HUES64 (cell line): ENCODE data around the gene TRIML2. TPM values are rescaled to one million over a fixed set of nuclear protein-coding genes. Genes with fewer than 3 reads are reported as not detected.
A peak's percentile ranks its signal among the peaks of the same experiment; 100 is the strongest.

Experiments used
- H3K27ac ChIP-seq: 2 replicates; pipeline ENCODE4 v1.7.0; 2013; ENCODE audit warnings: low read depth, low read length, inconsistent platforms
- H3K27me3 ChIP-seq: 2 replicates; pipeline ENCODE4 v1.6.1; 2013; ENCODE audit warnings: mild to moderate bottlenecking, low read length; ENCODE audit not compliant: insufficient read depth
- H3K36me3 ChIP-seq: 2 replicates; pipeline ENCODE4 v1.6.1; 2013; ENCODE audit warnings: mild to moderate bottlenecking, low read length; ENCODE audit not compliant: insufficient read depth
- H3K4me1 ChIP-seq: 2 replicates; pipeline ENCODE4 v1.6.1; 2013; ENCODE audit warnings: mild to moderate bottlenecking, low read length, moderate library complexity; ENCODE audit not compliant: insufficient read depth
- H3K4me3 ChIP-seq: 2 replicates; pipeline ENCODE4 v1.5.1; 2013; ENCODE audit warnings: mild to moderate bottlenecking, low read length, moderate library complexity
- H3K9ac ChIP-seq: 2 replicates; pipeline ENCODE4 v1.6.1; 2013; ENCODE audit warnings: mild to moderate bottlenecking, low read depth, low read length
- H3K9me3 ChIP-seq: 2 replicates; pipeline ENCODE4 v1.6.1; 2013; ENCODE audit warnings: low read depth, low read length; ENCODE audit not compliant: insufficient read depth
- WGBS: fragments of 150-250, 120-280 bp; methylation state at CpG from one replicate; pipeline ENCODE4 v1.1.7; 2013; ENCODE audit warnings: missing lambda C conversion rate; 5-methylcytosine and 5-hydroxymethylcytosine counted together
- polyA plus RNA-seq, 2 experiments: library from polyadenylated mRNA; stranded (reverse); fragments of 50-300 nt; gene quantifications; one replicate each; pipeline ENCODE4 v1.2.3, GENCODE V29; 2013

The TRIML2 gene, protein sequence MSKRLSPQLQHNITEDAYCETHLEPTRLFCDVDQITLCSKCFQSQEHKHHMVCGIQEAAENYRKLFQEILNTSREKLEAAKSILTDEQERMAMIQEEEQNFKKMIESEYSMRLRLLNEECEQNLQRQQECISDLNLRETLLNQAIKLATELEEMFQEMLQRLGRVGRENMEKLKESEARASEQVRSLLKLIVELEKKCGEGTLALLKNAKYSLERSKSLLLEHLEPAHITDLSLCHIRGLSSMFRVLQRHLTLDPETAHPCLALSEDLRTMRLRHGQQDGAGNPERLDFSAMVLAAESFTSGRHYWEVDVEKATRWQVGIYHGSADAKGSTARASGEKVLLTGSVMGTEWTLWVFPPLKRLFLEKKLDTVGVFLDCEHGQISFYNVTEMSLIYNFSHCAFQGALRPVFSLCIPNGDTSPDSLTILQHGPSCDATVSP
- 20.4 TPM for polyA plus RNA-seq (2013, experiment 1 of 2)
- 19.8 TPM for polyA plus RNA-seq (2013, experiment 2 of 2)

DNA sequence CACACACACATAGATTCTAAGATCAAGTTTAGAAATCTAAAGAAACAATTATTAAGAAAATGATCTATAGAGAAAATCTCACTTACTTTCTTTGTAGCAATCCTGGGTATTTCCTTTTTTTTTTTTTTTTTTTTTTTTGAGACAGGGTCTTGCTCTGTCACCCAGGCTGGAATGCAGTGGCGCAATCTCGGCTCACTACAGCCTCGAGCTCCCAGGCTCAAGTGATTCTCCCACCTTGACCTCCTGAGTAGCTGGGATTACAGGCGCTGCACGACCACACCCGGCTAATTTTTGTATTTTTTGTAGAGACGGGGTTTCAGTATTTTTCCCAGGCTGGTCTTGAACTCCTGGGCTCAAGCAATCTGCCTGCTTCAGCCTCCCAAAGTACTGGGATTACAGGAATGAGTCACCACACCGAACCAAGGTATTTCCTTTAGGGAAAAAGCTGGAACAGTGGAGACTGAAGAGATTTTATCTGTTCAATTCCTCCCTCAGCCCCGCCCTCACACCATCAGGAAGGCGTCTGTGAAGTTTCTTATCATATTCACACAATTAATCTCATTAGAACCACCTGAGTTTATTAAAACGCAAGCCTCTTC lies at the start of gene TRIML2:
Gene TRIML2, minus strand, starts transcription at position 447 of the 599 bp plus-strand sequence. CDS start 4,235 bp downstream, outside the sequence.
- H3K27ac ChIP-seq, result peak within 1 kb of the TSS; percentile 94
- peaks cover 31% of the 10 kb centered on the region for H3K4me1 ChIP-seq
- no peaks in the 10 kb centered on the region for H3K27me3 ChIP-seq
- H3K4me3 ChIP-seq, result peak within 1 kb of the TSS; percentile 53
- 28% methylated on average over 11 of the region's 11 CpGs for WGBS
- peaks cover 10% of the 10 kb centered on the region for H3K36me3 ChIP-seq
- no peaks in the 10 kb centered on the region for H3K9me3 ChIP-seq
- peak within 1 kb of the TSS; percentile 86 for H3K9ac ChIP-seq

GRCh38 chr4:188158336-188158735 lies 48.9 kb upstream of the TRIML2 start:
- Histone ChIP-seq H3K27me3 (no peaks in the 10 kb centered on the region), H3K9me3 (0 out of 2 replicates have a peak, but pooled peaks cover 5% of the 10 kb centered on the region), H3K36me3 (no peaks in the 10 kb centered on the region), H3K4me3 (no peak overlapping the region), H3K9ac (no peak overlapping the region), H3K4me1 (no peaks in the 10 kb centered on the region), H3K27ac (no peak overlapping the region)
- WGBS, result 94% methylated on average over 10 of the region's 10 CpGs

DNA sequence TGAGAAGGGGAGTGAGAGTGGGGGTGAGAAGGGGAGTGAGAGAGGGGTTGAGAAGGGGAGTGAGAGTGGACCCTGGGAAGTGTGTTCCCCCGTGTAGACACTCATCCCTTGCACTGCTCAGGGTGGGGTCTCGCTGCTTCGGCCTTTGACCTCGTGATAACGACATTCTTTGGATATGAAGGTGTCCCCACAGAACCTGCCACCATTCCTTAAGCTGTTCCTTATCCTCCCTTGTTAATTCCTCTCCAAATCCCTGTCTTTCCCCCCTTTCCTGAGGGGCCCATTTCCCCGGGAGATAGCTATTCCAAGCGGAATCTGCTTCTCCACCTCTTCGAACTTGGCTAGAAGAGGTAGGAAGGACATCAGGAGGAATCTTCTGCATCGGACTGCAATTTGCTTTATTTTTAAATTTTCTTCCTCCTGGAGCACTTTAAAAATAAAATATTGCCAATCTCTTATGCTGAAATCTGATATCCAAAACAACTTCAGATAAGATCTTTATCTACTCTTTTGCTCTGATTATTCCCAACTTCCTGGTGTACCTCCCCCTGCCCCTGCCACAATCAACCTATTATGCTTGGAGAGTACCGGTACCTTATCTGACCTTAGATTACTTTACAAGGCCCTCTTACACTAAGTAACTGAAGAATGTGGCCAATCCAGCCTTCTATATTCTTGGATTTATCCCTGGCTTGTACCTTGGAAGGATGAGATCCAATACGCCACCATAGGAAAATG lies 45.4 kb upstream of the TRIML2 start:
- WGBS, result 86% methylated on average over 11 of the region's 11 CpGs
- 0 out of 2 replicates have a peak, but pooled peaks cover 5% of the 10 kb centered on the region for H3K9me3 ChIP-seq
- H3K4me3 ChIP-seq, result no peak overlapping the region
- H3K9ac ChIP-seq, result no peak overlapping the region
- H3K4me1 ChIP-seq, result no peaks in the 10 kb centered on the region
- H3K27me3 ChIP-seq, result no peaks in the 10 kb centered on the region
- no peak overlapping the region for H3K27ac ChIP-seq
- no peaks in the 10 kb centered on the region for H3K36me3 ChIP-seq

- H3K9me3 ChIP-seq, result no peaks in the 10 kb centered on the region
- 95% methylated on average over 5 of the region's 6 CpGs for WGBS
- no peaks in the 10 kb centered on the region for H3K36me3 ChIP-seq
- no peak overlapping the region for H3K4me3 ChIP-seq
- no peaks in the 10 kb centered on the region for H3K27me3 ChIP-seq
- no peaks in the 10 kb centered on the region for H3K4me1 ChIP-seq
- no peak overlapping the region for H3K9ac ChIP-seq
- H3K27ac ChIP-seq, result no peak overlapping the region
Observed at GRCh38 chr4:188147776-188148175, 38.4 kb upstream of the TRIML2 start.

DNA sequence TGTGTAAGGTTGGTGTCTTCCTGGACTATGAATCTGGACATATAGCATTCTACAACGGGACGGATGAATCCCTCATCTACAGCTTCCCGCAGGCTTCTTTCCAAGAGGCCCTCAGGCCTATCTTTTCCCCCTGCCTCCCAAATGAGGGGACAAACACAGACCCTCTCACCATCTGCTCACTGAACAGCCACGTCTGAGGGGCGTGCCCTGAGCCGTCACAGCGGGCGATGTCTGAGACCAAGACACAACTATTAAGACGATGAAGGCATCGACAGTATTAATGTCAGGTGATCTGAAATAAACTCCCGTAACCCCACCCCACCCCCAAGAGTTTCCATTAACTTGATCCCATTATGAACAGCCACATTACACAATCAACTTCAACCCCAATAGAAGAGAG lies 37.8 kb upstream of the TRIML2 start:
- no peak overlapping the region for H3K27ac ChIP-seq
- H3K27me3 ChIP-seq, result no peaks in the 10 kb centered on the region
- H3K4me3 ChIP-seq, result no peak overlapping the region
- H3K9ac ChIP-seq, result no peak overlapping the region
- H3K36me3 ChIP-seq, result no peaks in the 10 kb centered on the region
- no peaks in the 10 kb centered on the region for H3K9me3 ChIP-seq
- no peaks in the 10 kb centered on the region for H3K4me1 ChIP-seq
- WGBS, result 92% methylated on average over 11 of the region's 11 CpGs

- Histone ChIP-seq H3K27me3 (no peaks in the 10 kb centered on the region), H3K27ac (no peak overlapping the region), H3K9me3 (no peaks in the 10 kb centered on the region), H3K4me3 (no peak overlapping the region), H3K9ac (no peak overlapping the region), H3K4me1 (no peaks in the 10 kb centered on the region), H3K36me3 (no peaks in the 10 kb centered on the region)
- 95% methylated on average over 11 of the region's 11 CpGs for WGBS
Observed at GRCh38 chr4:188146618-188147017, 37.2 kb upstream of the TRIML2 start.

- Histone ChIP-seq H3K36me3 (no peaks in the 10 kb centered on the region), H3K27ac (no peak overlapping the region), H3K4me3 (no peak overlapping the region), H3K9ac (no peak overlapping the region), H3K4me1 (no peaks in the 10 kb centered on the region), H3K27me3 (no peaks in the 10 kb centered on the region), H3K9me3 (no peaks in the 10 kb centered on the region)
- WGBS, result 88% methylated on average over 8 of the region's 10 CpGs
Observed at GRCh38 chr4:188145601-188146000, 36.2 kb upstream of the TRIML2 start.

DNA sequence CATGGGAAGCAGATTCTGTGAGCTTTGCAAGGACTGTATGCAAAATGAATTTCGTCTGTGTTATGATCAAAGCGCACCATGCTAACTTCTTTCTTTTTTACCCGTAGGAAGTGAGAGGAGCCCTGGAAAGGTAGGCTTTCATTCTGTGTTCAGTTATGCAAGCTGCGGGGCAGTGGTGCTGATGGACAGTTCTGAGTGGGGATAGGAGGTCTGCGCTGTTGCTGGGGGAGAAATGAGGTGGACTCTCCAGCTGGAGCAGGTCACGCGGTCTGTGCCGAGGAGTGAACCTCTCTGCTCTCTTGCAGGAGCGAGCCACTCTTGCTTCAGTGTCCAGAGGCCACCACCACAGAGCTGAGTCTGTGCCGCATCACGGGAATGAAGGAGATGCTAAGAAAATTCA lies 34.3 kb upstream of the TRIML2 start:
- Histone ChIP-seq H3K9ac (no peak overlapping the region), H3K9me3 (no peaks in the 10 kb centered on the region), H3K27me3 (no peaks in the 10 kb centered on the region), H3K4me1 (no peaks in the 10 kb centered on the region), H3K4me3 (no peak overlapping the region), H3K36me3 (no peaks in the 10 kb centered on the region), H3K27ac (no peak overlapping the region)
- 92% methylated on average over 11 of the region's 11 CpGs for WGBS

GRCh38 chr4:188139671-188140070 lies 30.3 kb upstream of the TRIML2 start:
- Histone ChIP-seq H3K9me3 (no peaks in the 10 kb centered on the region), H3K4me3 (no peak overlapping the region), H3K36me3 (no peaks in the 10 kb centered on the region), H3K4me1 (no peaks in the 10 kb centered on the region), H3K27me3 (no peaks in the 10 kb centered on the region), H3K27ac (no peak overlapping the region), H3K9ac (no peak overlapping the region)
- WGBS, result 83% methylated on average over 19 of the region's 19 CpGs

DNA sequence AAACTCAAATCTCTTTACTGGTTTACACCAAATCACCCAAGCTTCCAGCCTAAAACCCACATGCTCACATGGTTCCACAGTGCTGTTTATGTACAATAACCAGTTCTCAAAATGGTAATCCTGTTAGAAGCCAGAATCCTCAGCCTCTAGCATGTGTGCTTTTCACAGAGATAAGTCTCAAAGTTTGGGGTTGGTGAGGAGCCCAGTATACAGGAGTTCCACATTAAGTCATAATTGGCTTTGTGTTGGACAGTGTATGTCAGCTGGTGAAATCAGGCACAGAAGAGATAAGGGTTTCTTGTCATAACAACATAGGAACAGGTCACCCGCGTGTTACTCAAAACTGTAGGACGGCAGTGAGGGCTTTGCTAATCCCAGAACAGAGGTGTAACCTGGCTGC lies 29.7 kb upstream of the TRIML2 start, which contains the start of gene TRIML1:
Gene TRIML1, plus strand, starts transcription at position 301 of the 400 bp plus-strand sequence. CDS start 118 bp downstream, outside the sequence.
- H3K9ac ChIP-seq, result no peak within 1 kb of the TSS
- H3K9me3 ChIP-seq, result no peaks in the 10 kb centered on the region
- no peaks in the 10 kb centered on the region for H3K27me3 ChIP-seq
- no peaks in the 10 kb centered on the region for H3K4me1 ChIP-seq
- no peak within 1 kb of the TSS for H3K27ac ChIP-seq
- 93% methylated on average over 3 of the region's 3 CpGs for WGBS
- H3K36me3 ChIP-seq, result no peaks in the 10 kb centered on the region
- no peak within 1 kb of the TSS for H3K4me3 ChIP-seq

DNA sequence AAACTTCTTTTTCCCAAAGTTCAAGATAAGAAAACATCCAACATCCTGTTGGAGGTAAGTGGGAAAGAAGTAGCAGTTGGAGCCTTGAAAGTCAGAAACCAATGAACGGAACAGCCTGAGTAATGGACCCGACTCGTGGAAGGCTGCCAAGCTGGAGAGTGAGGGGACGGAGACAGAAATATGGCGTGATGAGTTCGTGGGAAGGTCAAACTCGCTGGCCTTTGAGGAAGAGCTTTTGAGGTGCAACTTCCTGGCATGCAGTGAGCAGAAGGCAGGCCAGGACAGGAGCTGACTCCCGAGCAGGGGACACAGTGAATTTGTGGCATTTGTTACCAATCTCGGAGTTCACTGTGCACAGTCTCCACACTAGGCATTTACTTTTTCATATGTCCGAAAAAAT lies 28.8 kb upstream of the TRIML2 start:
- Histone ChIP-seq H3K27me3 (no peaks in the 10 kb centered on the region), H3K4me3 (no peak overlapping the region), H3K9me3 (no peaks in the 10 kb centered on the region), H3K4me1 (peaks cover 5% of the 10 kb centered on the region; the same call in 1 of the 2 replicates), H3K36me3 (no peaks in the 10 kb centered on the region), H3K27ac (no peak overlapping the region), H3K9ac (no peak overlapping the region)
- WGBS, result 94% methylated on average over 10 of the region's 10 CpGs
